ENCODE measurements around the gene DSN1. TPM values are rescaled to one million over a fixed set of nuclear protein-coding genes. Genes with fewer than 3 reads are reported as not detected.

DSN1 gene
- total and polyA plus RNA-seq, 9 of the 15 experiments (the other 6 are each of a cell fraction or from before 2014, with no cell fraction given): 23.3 to 45.3 (median 31.1) TPM

DNA sequence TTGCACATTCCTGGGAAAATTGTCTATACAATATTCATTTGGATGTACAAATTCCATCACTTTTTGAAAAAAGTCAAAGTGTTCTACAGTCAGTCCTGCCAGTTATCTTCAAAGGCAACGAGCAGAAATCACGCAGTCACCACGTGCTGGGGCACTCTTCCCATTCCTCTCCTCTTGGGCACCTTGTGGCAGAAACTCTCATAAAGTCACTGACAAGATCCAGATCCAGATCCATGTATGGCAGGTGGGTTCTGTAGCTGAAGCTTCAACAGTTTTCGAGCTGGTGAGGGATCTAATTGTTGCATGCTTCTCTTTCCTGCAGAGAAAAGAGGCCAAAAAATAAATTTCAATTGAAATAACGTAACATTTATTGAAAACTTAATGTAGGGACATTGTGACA, 21.0 kb downstream of the DSN1 start:
- H3K9ac ChIP-seq (ENCODE audit: insufficient read depth in 1 of 2, low read depth in 2 of 2, low read length in 2 of 2): no peak overlapping the region
- no peak overlapping the region for H3K27ac ChIP-seq (ENCODE audit: extremely low read depth, low read depth, low read length)
- no peak overlapping the region for H2AFZ ChIP-seq (ENCODE audit: low read depth, low read length)
- no peaks in the 10 kb centered on the region for H3K79me2 ChIP-seq (ENCODE audit: control insufficient read depth, insufficient read depth, low read length)
- peaks cover 50% of the 10 kb centered on the region for H3K36me3 ChIP-seq (ENCODE audit: control insufficient read depth, insufficient read depth, low read length)
- H3K4me3 ChIP-seq: no peak overlapping the region
- no peaks in the 10 kb centered on the region for H3K27me3 ChIP-seq (ENCODE audit: control insufficient read depth in 2 of 2, insufficient read depth in 2 of 2, low read length in 2 of 2)
- H3K4me1 ChIP-seq (replicated peaks in 1 of 2; ENCODE audit: control insufficient read depth in 2 of 2, insufficient read depth in 2 of 2, low read length in 2 of 2): no peaks in the 10 kb centered on the region; a peak in 1 of 5 replicates
- CTCF ChIA-PET (ENCODE audit: low intra/inter-chr PET ratio): no interaction called here
- 88% methylated on average over 5 of the region's 5 CpGs for WGBS (ENCODE audit: insufficient coverage, low coverage, missing lambda C conversion rate)
- ATAC-seq: no peak
- FAIRE-seq: no peak
- no TSS peak for BruUV-seq (replicated peaks)
- no peaks in the 10 kb centered on the region for H4K20me1 ChIP-seq (replicated peaks; ENCODE audit: control insufficient read depth, insufficient read depth, low read length)
- H3K4me2 ChIP-seq (ENCODE audit: insufficient read depth, low read length): no peak overlapping the region
- no peaks in the 10 kb centered on the region for H3K9me3 ChIP-seq (replicated peaks; ENCODE audit: control insufficient read depth, insufficient read depth, low read depth, low read length)
- intact Hi-C loops (cut with micrococcal nuclease) (loop anchor here (10.0 kb wide), 1 partner anchor 88 kb away; no protein-coding TSS in a partner anchor), in situ Hi-C loops (cut with MboI) (no loop called here)
- no peak for DNase-seq (ENCODE audit: extremely low read depth in 1 of 4, low spot score in 3 of 4)
- POLR2A ChIA-PET: no interaction called here
- no peaks in the 10 kb centered on the region for H3K9me1 ChIP-seq (ENCODE audit: control insufficient read depth, insufficient read depth, low read length)
- TF ChIP-seq, protein P1, sequence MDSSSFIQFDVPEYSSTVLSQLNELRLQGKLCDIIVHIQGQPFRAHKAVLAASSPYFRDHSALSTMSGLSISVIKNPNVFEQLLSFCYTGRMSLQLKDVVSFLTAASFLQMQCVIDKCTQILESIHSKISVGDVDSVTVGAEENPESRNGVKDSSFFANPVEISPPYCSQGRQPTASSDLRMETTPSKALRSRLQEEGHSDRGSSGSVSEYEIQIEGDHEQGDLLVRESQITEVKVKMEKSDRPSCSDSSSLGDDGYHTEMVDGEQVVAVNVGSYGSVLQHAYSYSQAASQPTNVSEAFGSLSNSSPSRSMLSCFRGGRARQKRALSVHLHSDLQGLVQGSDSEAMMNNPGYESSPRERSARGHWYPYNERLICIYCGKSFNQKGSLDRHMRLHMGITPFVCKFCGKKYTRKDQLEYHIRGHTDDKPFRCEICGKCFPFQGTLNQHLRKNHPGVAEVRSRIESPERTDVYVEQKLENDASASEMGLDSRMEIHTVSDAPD (CRISPR knock-in tag; IDR thresholded peaks at IDR 0.05): no peak
- TF ChIP-seq GATA2 (CRISPR knock-in tag; IDR thresholded peaks at IDR 0.05): no peak
- TF ChIP-seq, protein P2, sequence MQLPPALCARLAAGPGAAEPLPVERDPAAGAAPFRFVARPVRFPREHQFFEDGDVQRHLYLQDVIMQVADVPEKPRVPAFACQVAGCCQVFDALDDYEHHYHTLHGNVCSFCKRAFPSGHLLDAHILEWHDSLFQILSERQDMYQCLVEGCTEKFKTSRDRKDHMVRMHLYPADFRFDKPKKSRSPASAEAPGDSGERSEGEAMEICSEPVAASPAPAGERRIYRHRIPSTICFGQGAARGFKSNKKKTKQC (CRISPR knock-in tag; IDR thresholded peaks at IDR 0.05): no peak
- no peak for TF ChIP-seq ZNF445 (CRISPR knock-in tag; IDR thresholded peaks at IDR 0.05; ENCODE audit: low read depth)
- TF ChIP-seq, protein P3, sequence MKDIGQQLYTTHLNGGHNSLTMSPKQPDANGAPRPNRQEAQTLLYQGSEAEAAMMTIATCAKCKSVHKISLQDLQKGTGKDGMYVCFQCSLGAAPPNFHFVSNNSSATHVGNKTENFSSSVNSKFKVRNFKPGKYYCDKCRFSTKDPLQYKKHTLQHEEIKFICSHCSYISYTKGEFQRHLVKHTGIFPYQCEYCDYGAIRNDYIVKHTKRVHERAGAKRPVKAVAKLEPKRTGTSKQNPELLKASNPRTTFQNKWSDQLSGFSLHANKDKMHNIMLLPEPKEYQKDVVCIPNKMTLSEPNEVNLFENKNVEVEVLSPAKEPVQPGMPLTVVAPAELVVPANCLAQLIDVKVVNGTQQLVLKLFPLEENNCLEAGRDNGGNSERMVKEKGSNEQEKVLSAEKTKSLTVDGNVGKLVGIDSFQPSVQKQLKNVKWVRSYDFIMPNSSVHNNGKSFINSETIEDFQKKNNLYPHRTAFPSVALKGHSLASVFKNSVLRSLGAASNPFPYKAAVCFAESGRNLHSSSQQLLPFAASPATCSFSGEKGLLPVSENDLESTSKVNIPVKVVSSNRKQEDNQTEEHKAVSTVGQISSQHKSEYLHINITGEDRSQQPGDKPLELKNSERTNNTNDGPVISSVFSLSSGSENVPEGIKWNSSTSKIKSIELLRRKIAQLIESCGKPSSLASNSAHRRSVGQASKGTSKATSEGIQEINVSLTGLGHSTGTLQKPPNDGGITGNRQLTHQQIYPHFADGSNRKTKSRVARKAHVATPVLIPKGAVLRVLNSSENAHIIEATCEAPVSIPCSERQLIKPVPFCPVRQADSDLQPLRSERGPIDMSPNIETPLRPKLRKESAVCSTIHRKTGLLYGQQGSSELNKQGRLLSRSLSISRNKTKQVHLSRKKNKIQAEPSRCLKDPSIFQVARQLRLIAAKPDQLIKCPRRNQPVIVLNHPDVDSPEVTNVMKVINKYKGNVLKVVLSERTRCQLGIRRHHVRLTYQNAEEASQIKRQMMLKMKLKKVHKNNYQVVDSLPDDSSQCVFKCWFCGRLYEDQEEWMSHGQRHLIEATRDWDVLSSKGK (CRISPR knock-in tag; IDR thresholded peaks at IDR 0.05): no peak
- no peak for TF ChIP-seq YBX1 (IDR thresholded peaks at IDR 0.05)
- no peak for TF ChIP-seq ZBTB17 (CRISPR knock-in tag; IDR thresholded peaks at IDR 0.05)
- TF ChIP-seq, protein P4, sequence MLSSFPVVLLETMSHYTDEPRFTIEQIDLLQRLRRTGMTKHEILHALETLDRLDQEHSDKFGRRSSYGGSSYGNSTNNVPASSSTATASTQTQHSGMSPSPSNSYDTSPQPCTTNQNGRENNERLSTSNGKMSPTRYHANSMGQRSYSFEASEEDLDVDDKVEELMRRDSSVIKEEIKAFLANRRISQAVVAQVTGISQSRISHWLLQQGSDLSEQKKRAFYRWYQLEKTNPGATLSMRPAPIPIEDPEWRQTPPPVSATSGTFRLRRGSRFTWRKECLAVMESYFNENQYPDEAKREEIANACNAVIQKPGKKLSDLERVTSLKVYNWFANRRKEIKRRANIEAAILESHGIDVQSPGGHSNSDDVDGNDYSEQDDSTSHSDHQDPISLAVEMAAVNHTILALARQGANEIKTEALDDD (IDR thresholded peaks at IDR 0.05): no peak
- TF ChIP-seq STAT5A (IDR thresholded peaks at IDR 0.05; ENCODE audit: borderline replicate concordance, low read length): no peak
- TF ChIP-seq, protein P5, sequence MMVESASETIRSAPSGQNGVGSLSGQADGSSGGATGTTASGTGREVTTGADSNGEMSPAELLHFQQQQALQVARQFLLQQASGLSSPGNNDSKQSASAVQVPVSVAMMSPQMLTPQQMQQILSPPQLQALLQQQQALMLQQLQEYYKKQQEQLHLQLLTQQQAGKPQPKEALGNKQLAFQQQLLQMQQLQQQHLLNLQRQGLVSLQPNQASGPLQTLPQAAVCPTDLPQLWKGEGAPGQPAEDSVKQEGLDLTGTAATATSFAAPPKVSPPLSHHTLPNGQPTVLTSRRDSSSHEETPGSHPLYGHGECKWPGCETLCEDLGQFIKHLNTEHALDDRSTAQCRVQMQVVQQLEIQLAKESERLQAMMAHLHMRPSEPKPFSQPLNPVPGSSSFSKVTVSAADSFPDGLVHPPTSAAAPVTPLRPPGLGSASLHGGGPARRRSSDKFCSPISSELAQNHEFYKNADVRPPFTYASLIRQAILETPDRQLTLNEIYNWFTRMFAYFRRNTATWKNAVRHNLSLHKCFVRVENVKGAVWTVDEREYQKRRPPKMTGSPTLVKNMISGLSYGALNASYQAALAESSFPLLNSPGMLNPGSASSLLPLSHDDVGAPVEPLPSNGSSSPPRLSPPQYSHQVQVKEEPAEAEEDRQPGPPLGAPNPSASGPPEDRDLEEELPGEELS (CRISPR knock-in tag; IDR thresholded peaks at IDR 0.05; ENCODE audit: borderline replicate concordance): no peak
- no peak for TF ChIP-seq ZNF551 (CRISPR knock-in tag; IDR thresholded peaks at IDR 0.05)
- TF ChIP-seq, protein P6, sequence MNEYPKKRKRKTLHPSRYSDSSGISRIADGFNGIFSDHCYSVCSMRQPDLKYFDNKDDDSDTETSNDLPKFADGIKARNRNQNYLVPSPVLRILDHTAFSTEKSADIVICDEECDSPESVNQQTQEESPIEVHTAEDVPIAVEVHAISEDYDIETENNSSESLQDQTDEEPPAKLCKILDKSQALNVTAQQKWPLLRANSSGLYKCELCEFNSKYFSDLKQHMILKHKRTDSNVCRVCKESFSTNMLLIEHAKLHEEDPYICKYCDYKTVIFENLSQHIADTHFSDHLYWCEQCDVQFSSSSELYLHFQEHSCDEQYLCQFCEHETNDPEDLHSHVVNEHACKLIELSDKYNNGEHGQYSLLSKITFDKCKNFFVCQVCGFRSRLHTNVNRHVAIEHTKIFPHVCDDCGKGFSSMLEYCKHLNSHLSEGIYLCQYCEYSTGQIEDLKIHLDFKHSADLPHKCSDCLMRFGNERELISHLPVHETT (CRISPR knock-in tag; conservative IDR thresholded peaks at IDR 0.05 in 1 of 2, IDR thresholded peaks at IDR 0.05 in 1 of 2): no peak
- TF ChIP-seq EHMT2 (IDR thresholded peaks at IDR 0.05): no peak

Measured in K562 (cell line).